Adrenal gland (tissue), 12 donors: Measurements from ENCODE around the gene IGIP. TPM values are rescaled to one million over a fixed set of nuclear protein-coding genes. Genes with fewer than 3 reads are reported as not detected.

Source experiments
- DNase-seq, 7 donors: peaks; one replicate each; pipeline ENCODE4 v3.0.0-alpha.2; 2019 to 2020
- H3K27ac ChIP-seq, 5 donors: fragments of 200-600 bp; sonication (generic) in 4 of 5; 1 replicate in 3 of 5; 2 replicates in 2 of 5; pipeline versions ENCODE4 v1.5.1 to v1.8.0; 2016 to 2020; ENCODE audit warnings: mild to moderate bottlenecking in 1 of 5
- H3K27me3 ChIP-seq: fragments of 200-600 bp; 2 replicates; pipeline ENCODE4 v1.8.0; 2021
- H3K36me3 ChIP-seq, 2 donors: fragments of 200-600 bp; replicated peaks in 1 of 2; 1 replicate in 1 of 2; 2 replicates in 1 of 2; pipeline versions ENCODE4 v1.5.1 to v1.8.0; 2018 to 2022
- H3K4me1 ChIP-seq, 2 donors: fragments of 200-600 bp; replicated peaks in 1 of 2; 1 replicate in 1 of 2; 2 replicates in 1 of 2; pipeline versions ENCODE4 v1.5.1 to v1.8.0; 2018 to 2021
- H3K4me3 ChIP-seq, 4 donors: fragments of 200-600 bp; sonication (generic) in 3 of 4; one replicate each; pipeline ENCODE4 v1.5.1; 2016 to 2018
- H3K9me3 ChIP-seq, 3 donors: fragments of 200-600 bp; sonication (generic) in 1 of 3; replicated peaks in 1 of 3; 1 replicate in 2 of 3; 2 replicates in 1 of 3; pipeline versions ENCODE4 v1.5.1 to v1.8.0; 2016 to 2021
- CTCF ChIP-seq, 6 experiments: fragments of 450-650 bp in 4 of 6; fragments of 200-600 bp in 2 of 6; sonication (generic) in 1 of 6; IDR thresholded peaks; 1 replicate in 5 of 6; 2 replicates in 1 of 6; pipeline versions ENCODE4 v1.5.1 to v1.8.0; 2016 to 2021; ENCODE audit warnings: antibody characterized with exemption in 6 of 6, mild to moderate bottlenecking in 2 of 6, moderate library complexity in 1 of 6
- POLR2A ChIP-seq, 2 donors: fragments of 450-650 bp; IDR thresholded peaks; one replicate each; pipeline ENCODE4 v1.6.1; 2017; ENCODE audit warnings: antibody characterized with exemption in 2 of 2, mild to moderate bottlenecking in 2 of 2, moderate library complexity in 1 of 2
- WGBS, 4 donors: extraction: QIAGEN DNeasy Blood & Tissue Kit in 2 of 4; methylation state at CpG; one replicate each; pipeline versions ENCODE4 v1.1.5 to v1.1.7; 2013 to 2017; 5-methylcytosine and 5-hydroxymethylcytosine counted together
- intact Hi-C, 2 donors: fragments of 100-400 bp; cut with DNase I; formaldehyde crosslinking; loops; one replicate each; pipeline versions ENCODE4 v1.14.1 to v1.15.0; 2022 to 2023
- polyA plus RNA-seq, 3 donors: library from polyadenylated mRNA; stranded (reverse); fragments of 200-250 nt in 2 of 3; fragments of 350-450 nt in 1 of 3; fragmentation: Illumina TruSeq in 1 of 3; extraction: RNeasy Lipid Tissue Mini Kit (QIAGEN cat#74804) in 1 of 3; gene quantifications; one replicate each; pipeline ENCODE4 v1.2.3, GENCODE V29; 2013 to 2014
- total RNA-seq, 9 donors: library from RNA; depleted of rRNA in 4 of 9; stranded (reverse); fragments of >200 nt in 4 of 9; fragments of 120-200 nt in 1 of 9; fragmentation: NEBNext Ultra II Directional in 1 of 9; extraction: Animal tissue kit (Norgen Biotek cat#: 25700) in 1 of 9; gene quantifications; one replicate each; pipeline versions ENCODE4 v1.1.0 to v1.2.4, GENCODE V29; 2013 to 2023
- donor health status: healthy with polysubstance abuse.
- donor health status: Bipolar disorder and iron deficiency.
- donor health status: DM: yes; HTN: yes; CAD: no.
- donor health status: DM: no; HTN: no; CAD: no.
- donor health status: DM: no; HTN: no; CAD: no.
- donor health status: DM: yes; HTN: yes; CAD: no.

IGIP gene
- total and polyA plus RNA-seq, 12 donors: 5.6 to 25.9 (median 12.0) TPM

- Histone ChIP-seq H3K4me1 (peaks cover 17 to 20% of the 10 kb centered on the region in 2 donors), H3K4me3 (no peak overlapping the region), H3K27ac (no peak overlapping the region), H3K9me3 (no peaks in the 10 kb centered on the region), H3K36me3 (no peaks in the 10 kb centered on the region), H3K27me3 (no peaks in the 10 kb centered on the region)
- DNase-seq: no peak
- intact Hi-C loops: no loop called here
- TF ChIP-seq CTCF (IDR thresholded peaks at IDR 0.05): no peak
- TF ChIP-seq POLR2A (IDR thresholded peaks at IDR 0.05): no peak
- WGBS, 4 donors: 91 to 94% (median 94%) methylated on average over 5 of the region's 5 CpGs
Measured at GRCh38 chr5:140128376-140128775, 2.6 kb downstream of the IGIP start.

GRCh38 chr5:140130949-140131733 lies 5.4 kb downstream of the IGIP start:
- Histone ChIP-seq H3K27me3 (no peaks in the 10 kb centered on the region), H3K4me3 (no peak overlapping the region), H3K36me3 (no peaks in the 10 kb centered on the region), H3K9me3 (no peaks in the 10 kb centered on the region), H3K4me1 (peaks cover 11% of the 10 kb centered on the region in 2 donors), H3K27ac (no peak overlapping the region)
- no peak for DNase-seq
- no peak for TF ChIP-seq CTCF (IDR thresholded peaks at IDR 0.05)
- no peak for TF ChIP-seq POLR2A (IDR thresholded peaks at IDR 0.05)
- intact Hi-C loops: no loop called here
- WGBS, 4 donors: 75 to 86% (median 76%) methylated on average over 5 of the region's 5 CpGs

GRCh38 chr5:140131967-140132409 lies 6.3 kb downstream of the IGIP start:
- peak in 6 of 7 donors; percentile 71 to 84 (median 80) for DNase-seq
- Histone ChIP-seq H3K4me1 (peaks cover 6 to 11% of the 10 kb centered on the region in 2 donors), H3K27ac (peak overlapping the region in 3 of 5 donors; percentile 23 to 31 (median 31)), H3K27me3 (no peaks in the 10 kb centered on the region), H3K4me3 (no peak overlapping the region), H3K9me3 (no peaks in the 10 kb centered on the region), H3K36me3 (no peaks in the 10 kb centered on the region)
- WGBS, 4 donors: 21 to 28% (median 26%) methylated on average over 3 of the region's 3 CpGs
- intact Hi-C loops: no loop called here
- TF ChIP-seq CTCF (IDR thresholded peaks at IDR 0.05) (no peak), POLR2A (IDR thresholded peaks at IDR 0.05) (no peak)

- no peak overlapping the region for H3K27ac ChIP-seq
- no peaks in the 10 kb centered on the region for H3K36me3 ChIP-seq
- H3K27me3 ChIP-seq: no peaks in the 10 kb centered on the region
- TF ChIP-seq POLR2A (IDR thresholded peaks at IDR 0.05) (no peak), CTCF (IDR thresholded peaks at IDR 0.05) (no peak)
- intact Hi-C loops: no loop called here
- H3K4me3 ChIP-seq: no peak overlapping the region
- no peaks in the 10 kb centered on the region for H3K9me3 ChIP-seq
- no peak for DNase-seq
- H3K4me1 ChIP-seq: peaks cover 6 to 11% of the 10 kb centered on the region in 2 donors
- WGBS, 4 donors: 88 to 96% (median 93%) methylated on average over 4 of the region's 4 CpGs
Measured at GRCh38 chr5:140133514-140134167, 7.9 kb downstream of the IGIP start.
